K562 (cell line): ENCODE measurements around the gene SLIT1.

Experiments used
- ATF1 ChIP-seq, 2 experiments: fragments of 450-650 bp in 1 of 2; IDR thresholded peaks; 2 replicates each; pipeline ENCODE4 v1.6.1; 2016; ENCODE audit warnings: missing compliant biosample characterization in 1 of 2, missing genetic modification characterization in 1 of 2
- CHD1 ChIP-seq: fragments of 200-600 bp; sonication (generic); IDR thresholded peaks from one replicate; pipeline ENCODE4 v1.6.1; 2012; ENCODE audit warnings: mild to moderate bottlenecking, moderate library complexity, low read length, inconsistent platforms
- CTCF ChIP-seq, 3 experiments: IDR thresholded peaks in 2 of 3; conservative IDR thresholded peaks in 1 of 3; 2 replicates each; pipeline ENCODE4 v1.5.1; 2011 to 2012; ENCODE audit warnings: low read length in 3 of 3, mild to moderate bottlenecking in 3 of 3, control low read depth in 2 of 3, improper control_type of control experiment in 1 of 3, inconsistent platforms in 1 of 3, low read depth in 1 of 3, mixed read lengths in 1 of 3, moderate library complexity in 1 of 3; ENCODE audit not compliant: insufficient read depth in 2 of 3
- EP300 ChIP-seq: IDR thresholded peaks from 2 replicates; pipeline ENCODE4 v1.6.1; 2012; ENCODE audit warnings: low read length, improper control_type of control experiment
- FOS ChIP-seq: IDR thresholded peaks from 3 replicates; pipeline ENCODE4 v1.6.1; 2011; ENCODE audit not compliant: insufficient read length; ENCODE audit errors: extremely low read depth
- GATAD2B ChIP-seq: fragments of 450-650 bp; IDR thresholded peaks from 2 replicates; pipeline ENCODE4 v1.6.1; 2017; ENCODE audit warnings: mild to moderate bottlenecking, borderline replicate concordance
- GTF2A2 ChIP-seq: IDR thresholded peaks from 2 replicates; pipeline ENCODE4 v1.6.1; 2016; ENCODE audit warnings: mild to moderate bottlenecking, missing genetic modification characterization, missing compliant biosample characterization
- HMG20B ChIP-seq: fragments of 250-450 bp; sonication (Bioruptor Pico); IDR thresholded peaks from 2 replicates; pipeline ENCODE4 v1.5.0; 2021; ENCODE audit warnings: mild to moderate bottlenecking
- MYBL2 ChIP-seq, 2 experiments: fragments of 450-650 bp in 1 of 2; sonication (generic) in 1 of 2; formaldehyde crosslinking in 1 of 2; IDR thresholded peaks; 2 replicates each; pipeline versions ENCODE4 v1.6.1 to v1.8.1; 2017 to 2022; ENCODE audit warnings: borderline replicate concordance in 1 of 2, inconsistent platforms in 1 of 2, low read depth in 1 of 2, mild to moderate bottlenecking in 1 of 2, missing genetic modification reagents in 1 of 2, moderate library complexity in 1 of 2
- NCOA2 ChIP-seq, 2 experiments: fragments of 450-650 bp; IDR thresholded peaks; 2 replicates each; pipeline ENCODE4 v1.6.1; 2018; ENCODE audit warnings: mild to moderate bottlenecking in 2 of 2, moderate library complexity in 1 of 2; ENCODE audit not compliant: partially characterized antibody in 2 of 2
- NFIC ChIP-seq: fragments of 450-650 bp; IDR thresholded peaks from 2 replicates; pipeline ENCODE4 v1.6.1; 2017; ENCODE audit warnings: mild to moderate bottlenecking, inconsistent platforms
- NFYB ChIP-seq: IDR thresholded peaks from 2 replicates; pipeline ENCODE4 v1.6.1; 2011; ENCODE audit warnings: mild to moderate bottlenecking, moderate library complexity; ENCODE audit not compliant: insufficient read length; ENCODE audit errors: extremely low read depth
- PHF8 ChIP-seq: fragments of 200-600 bp; sonication (generic); IDR thresholded peaks from 2 replicates; pipeline ENCODE4 v1.6.1; 2012; ENCODE audit warnings: mixed run types, mild to moderate bottlenecking, inconsistent platforms, low read length, moderate library complexity, borderline replicate concordance
- RBFOX2 ChIP-seq: fragments of 200-400 bp; formaldehyde crosslinking; IDR thresholded peaks from 2 replicates; pipeline ENCODE4 v1.6.1; 2017; ENCODE audit warnings: low read depth, mild to moderate bottlenecking, low read length, moderate library complexity

GRCh38 chr10:96999987-97000386, 185.8 kb downstream of the SLIT1 start:
- TF ChIP-seq CHD1 (no peak), NFIC (no peak), CTCF (IDR thresholded peaks at IDR 0.05 in 2 of 3, conservative IDR thresholded peaks at IDR 0.05 in 1 of 3; ENCODE audit: insufficient read depth in 2 of 3, low read depth in 1 of 3, low read length in 3 of 3) (no peak), GATAD2B (no peak), NCOA2 (IDR thresholded peaks at IDR 0.05; ENCODE audit: partially characterized antibody in 2 of 2) (no peak), RBFOX2 (no peak), ATF1 (CRISPR knock-in tag; IDR thresholded peaks at IDR 0.05) (no peak), ATF1 (tag; IDR thresholded peaks at IDR 0.05) (no peak), MYBL2 (IDR thresholded peaks at IDR 0.05; ENCODE audit: low read depth) (no peak), MYBL2 (CRISPR knock-in tag; IDR thresholded peaks at IDR 0.05; ENCODE audit: borderline replicate concordance) (no peak), NFYB (no peak), EP300 (no peak), PHF8 (no peak), GTF2A2 (no peak), HMG20B (CRISPR knock-in tag) (no peak), FOS (no peak)
